NT2/D1 (cell line): ENCODE results near the gene NDUFA7.
"Not testable (repeated sequence)": the region's sequence is repeated elsewhere in the genome, so short reads cannot be mapped to it uniquely, and the experiment has no call there.

Experiments used
- DNase-seq: peaks from one replicate; pipeline ENCODE4 v3.0.0-alpha.2; 2011; ENCODE audit warnings: low read depth, low spot score
- H3K27me3 ChIP-seq: 2 replicates; pipeline ENCODE4 v1.6.0; 2011; ENCODE audit warnings: mild to moderate bottlenecking; ENCODE audit not compliant: insufficient read length, insufficient read depth
- H3K36me3 ChIP-seq: 2 replicates; pipeline ENCODE4 v1.6.1; 2011; ENCODE audit warnings: mild to moderate bottlenecking, low read length, mixed read lengths; ENCODE audit not compliant: insufficient read depth, insufficient read length
- H3K4me1 ChIP-seq: 2 replicates; pipeline ENCODE4 v1.5.1; 2011; ENCODE audit not compliant: insufficient read depth, insufficient read length
- H3K4me3 ChIP-seq: 2 replicates; pipeline ENCODE4 v1.5.1; 2011; ENCODE audit warnings: low read depth; ENCODE audit not compliant: insufficient read length
- H3K9ac ChIP-seq: 2 replicates; pipeline ENCODE4 v1.6.0; 2011; ENCODE audit warnings: low read depth; ENCODE audit not compliant: insufficient read length
- H3K9me3 ChIP-seq: 2 replicates; pipeline ENCODE4 v1.5.1; 2011; ENCODE audit warnings: mild to moderate bottlenecking, low read length; ENCODE audit not compliant: insufficient read depth
- SUZ12 ChIP-seq: IDR thresholded peaks from 2 replicates; pipeline ENCODE4 v1.6.1; 2011; ENCODE audit not compliant: insufficient read length, insufficient read depth; ENCODE audit errors: extremely low read depth
- YY1 ChIP-seq: IDR thresholded peaks from 2 replicates; pipeline ENCODE4 v1.6.1; 2011; ENCODE audit not compliant: insufficient read length, insufficient read depth
- ZNF274 ChIP-seq: IDR thresholded peaks from 2 replicates; pipeline ENCODE4 v1.6.1; 2011; ENCODE audit warnings: mild to moderate bottlenecking, low read depth, low read length

Gene NDUFA7

GRCh38 chr19:8343483-8343844 lies 22.3 kb upstream of the NDUFA7 start:
- Histone ChIP-seq H3K9ac (no peak overlapping the region), H3K9me3 (no peaks in the 10 kb centered on the region), H3K4me1 (peaks cover 14% of the 10 kb centered on the region), H3K27me3 (peaks cover 22% of the 10 kb centered on the region), H3K36me3 (no peaks in the 10 kb centered on the region), H3K4me3 (no peak overlapping the region)
- no peak for DNase-seq
- TF ChIP-seq ZNF274 (no peak), YY1 (no peak), SUZ12 (no peak)

GRCh38 chr19:8342684-8343482 lies 21.7 kb upstream of the NDUFA7 start, which contains the start of gene KANK3:
TSS of gene KANK3 (minus strand) at chr19:8343262. CDS start at chr19:8337828, 5,434 bp downstream.
- Histone ChIP-seq H3K9me3 (no peaks in the 10 kb centered on the region), H3K4me3 (peak within 1 kb of the TSS; percentile 65), H3K9ac (peak within 1 kb of the TSS; percentile 81), H3K4me1 (peaks cover 14% of the 10 kb centered on the region), H3K36me3 (no peaks in the 10 kb centered on the region), H3K27me3 (peaks cover 22% of the 10 kb centered on the region)
- TF ChIP-seq YY1, result no peak
- no peak for TF ChIP-seq ZNF274
- TF ChIP-seq SUZ12, result no peak
- peak; percentile 93 for DNase-seq

GRCh38 chr19:8342316-8342683 lies 21.1 kb upstream of the NDUFA7 start:
- H3K9me3 ChIP-seq, result no peaks in the 10 kb centered on the region
- no peak overlapping the region for H3K9ac ChIP-seq
- peaks cover 14% of the 10 kb centered on the region for H3K4me1 ChIP-seq
- no peak for DNase-seq
- peaks cover 22% of the 10 kb centered on the region for H3K27me3 ChIP-seq
- no peak overlapping the region for H3K4me3 ChIP-seq
- no peaks in the 10 kb centered on the region for H3K36me3 ChIP-seq
- TF ChIP-seq YY1, result no peak
- TF ChIP-seq ZNF274, result no peak
- TF ChIP-seq SUZ12, result no peak

- not testable (repeated sequence) for H3K4me3 ChIP-seq, H3K9me3 ChIP-seq, H3K9ac ChIP-seq, DNase-seq, H3K36me3 ChIP-seq
- Histone ChIP-seq H3K27me3 (peaks cover 22% of the 10 kb centered on the region), H3K4me1 (peaks cover 14% of the 10 kb centered on the region)
Observed at GRCh38 chr19:8341504-8341903, 20.3 kb upstream of the NDUFA7 start.

GRCh38 chr19:8340341-8341096 lies 19.3 kb upstream of the NDUFA7 start:
- Histone ChIP-seq H3K27me3 (peaks cover 31% of the 10 kb centered on the region), H3K4me3 (no peak overlapping the region), H3K9me3 (no peaks in the 10 kb centered on the region), H3K9ac (no peak overlapping the region), H3K4me1 (peaks cover 14% of the 10 kb centered on the region), H3K36me3 (no peaks in the 10 kb centered on the region)
- TF ChIP-seq YY1, result no peak
- TF ChIP-seq ZNF274, result no peak
- no peak for TF ChIP-seq SUZ12
- no peak for DNase-seq

- Histone ChIP-seq H3K36me3 (no peaks in the 10 kb centered on the region), H3K9ac (no peak overlapping the region), H3K4me3 (no peak overlapping the region), H3K9me3 (no peaks in the 10 kb centered on the region), H3K27me3 (peaks cover 46% of the 10 kb centered on the region), H3K4me1 (peaks cover 20% of the 10 kb centered on the region)
- TF ChIP-seq SUZ12 (no peak), ZNF274 (no peak), YY1 (no peak)
- DNase-seq, result no peak
Observed at GRCh38 chr19:8338835-8339234, 17.7 kb upstream of the NDUFA7 start.

- no peak overlapping the region for H3K4me3 ChIP-seq
- DNase-seq, result no peak
- no peaks in the 10 kb centered on the region for H3K9me3 ChIP-seq
- H3K27me3 ChIP-seq, result peaks cover 48% of the 10 kb centered on the region
- H3K4me1 ChIP-seq, result peaks cover 18% of the 10 kb centered on the region
- TF ChIP-seq ZNF274 (no peak), YY1 (no peak), SUZ12 (no peak)
- H3K36me3 ChIP-seq, result no peaks in the 10 kb centered on the region
- H3K9ac ChIP-seq, result peak overlapping the region; percentile 9
Observed at GRCh38 chr19:8337728-8338127, 16.6 kb upstream of the NDUFA7 start.
